Activated naive CD4-positive, alpha-beta T cell treated with anti-CD3 and anti-CD28 coated beads, Interleukin-2, amount 10 ng/mL, durations not matched to agents 7 days and 5 days (primary cell): Measurements from ENCODE around the gene ATOH8.

Source experiments
- CTCF ChIA-PET: fragments of 350-600 bp; sonication (Branson Sonifier 250); formaldehyde crosslinking; loops from one replicate; lab custom pipeline; 2021; ENCODE audit warnings: antibody characterized with exemption; lab: Charles Lee
- DNase-seq: peaks from one replicate; pipeline ENCODE4 v3.0.0-alpha.2; 2020
- H3K27ac Mint-ChIP-seq: one replicate; pipeline ENCODE4 v1.8.0; 2021; ENCODE audit warnings: mild to moderate bottlenecking, moderate library complexity, mixed read lengths
- H3K27me3 Mint-ChIP-seq: one replicate; pipeline ENCODE4 v1.8.0; 2021; ENCODE audit warnings: mild to moderate bottlenecking, mixed read lengths
- H3K36me3 Mint-ChIP-seq: one replicate; pipeline ENCODE4 v1.8.0; 2021; ENCODE audit warnings: mixed read lengths
- H3K4me1 Mint-ChIP-seq: one replicate; pipeline ENCODE4 v1.8.0; 2021; ENCODE audit warnings: mixed read lengths
- H3K4me3 Mint-ChIP-seq: one replicate; pipeline ENCODE4 v1.8.0; 2021; ENCODE audit warnings: mild to moderate bottlenecking, moderate library complexity, mixed read lengths
- H3K9me3 Mint-ChIP-seq: one replicate; pipeline ENCODE4 v1.8.0; 2021; ENCODE audit warnings: mixed read lengths

ATOH8 gene

GRCh38 chr2:85757860-85758259 lies 4.1 kb downstream of the ATOH8 start:
- H3K36me3 Mint-ChIP-seq, result no peaks in the 10 kb centered on the region
- H3K9me3 Mint-ChIP-seq, result no peaks in the 10 kb centered on the region
- peaks cover 79% of the 10 kb centered on the region for H3K27me3 Mint-ChIP-seq
- no peak for DNase-seq
- no peak overlapping the region for H3K4me3 Mint-ChIP-seq
- peaks cover 17% of the 10 kb centered on the region for H3K4me1 Mint-ChIP-seq
- CTCF ChIA-PET, result interaction anchor here (1.6 kb wide), 1 partner anchor 56 kb away, joined by 4 read pairs; no protein-coding TSS in a partner anchor
- H3K27ac Mint-ChIP-seq, result no peak overlapping the region

- H3K9me3 Mint-ChIP-seq, result no peaks in the 10 kb centered on the region
- DNase-seq, result no peak
- CTCF ChIA-PET, result interaction anchor here (1.2 to 1.6 kb wide), 2 partner anchors 9 to 55 kb away, joined by 3 to 4 read pairs; no protein-coding TSS in a partner anchor
- H3K36me3 Mint-ChIP-seq, result no peaks in the 10 kb centered on the region
- H3K27ac Mint-ChIP-seq, result no peak overlapping the region
- H3K4me1 Mint-ChIP-seq, result peaks cover 13% of the 10 kb centered on the region
- peaks cover 75% of the 10 kb centered on the region for H3K27me3 Mint-ChIP-seq
- no peak overlapping the region for H3K4me3 Mint-ChIP-seq
Observed at GRCh38 chr2:85758361-85759256, 4.8 kb downstream of the ATOH8 start.

GRCh38 chr2:85759257-85759613 lies 5.4 kb downstream of the ATOH8 start:
- DNase-seq, result no peak
- Mint-ChIP-seq H3K9me3 (no peaks in the 10 kb centered on the region), H3K27me3 (peaks cover 75% of the 10 kb centered on the region), H3K36me3 (no peaks in the 10 kb centered on the region), H3K27ac (no peak overlapping the region), H3K4me1 (peaks cover 13% of the 10 kb centered on the region), H3K4me3 (no peak overlapping the region)
- CTCF ChIA-PET, result interaction anchor here (1.2 to 2.1 kb wide), 2 partner anchors 10 kb away, joined by 3 to 6 read pairs; no protein-coding TSS in a partner anchor

GRCh38 chr2:85760371-85760770 lies 6.6 kb downstream of the ATOH8 start:
- H3K4me1 Mint-ChIP-seq, result peaks cover 5% of the 10 kb centered on the region
- no peaks in the 10 kb centered on the region for H3K9me3 Mint-ChIP-seq
- peaks cover 75% of the 10 kb centered on the region for H3K27me3 Mint-ChIP-seq
- CTCF ChIA-PET, result interaction anchor here (1.0 to 2.9 kb wide), 5 partner anchors 9 to 32 kb away, joined by 3 to 17 read pairs (median 7); no protein-coding TSS in a partner anchor
- H3K36me3 Mint-ChIP-seq, result no peaks in the 10 kb centered on the region
- H3K27ac Mint-ChIP-seq, result no peak overlapping the region
- no peak overlapping the region for H3K4me3 Mint-ChIP-seq
- no peak for DNase-seq

- H3K36me3 Mint-ChIP-seq, result no peaks in the 10 kb centered on the region
- CTCF ChIA-PET, result interaction anchor here (1.0 to 2.9 kb wide), 7 partner anchors 8 to 124 kb away, joined by 3 to 17 read pairs (median 6); no protein-coding TSS in a partner anchor
- no peak overlapping the region for H3K27ac Mint-ChIP-seq
Observed at GRCh38 chr2:85760872-85761271, 7.1 kb downstream of the ATOH8 start.

GRCh38 chr2:85761512-85761944 lies 7.7 kb downstream of the ATOH8 start:
- H3K36me3 Mint-ChIP-seq, result no peaks in the 10 kb centered on the region
- H3K27ac Mint-ChIP-seq, result no peak overlapping the region
- CTCF ChIA-PET, result interaction anchor here (1.0 to 2.9 kb wide), 7 partner anchors 8 to 124 kb away, joined by 3 to 17 read pairs (median 6); no protein-coding TSS in a partner anchor
- no peak overlapping the region for H3K4me3 Mint-ChIP-seq
- peaks cover 75% of the 10 kb centered on the region for H3K27me3 Mint-ChIP-seq
- no peak for DNase-seq
- H3K9me3 Mint-ChIP-seq, result no peaks in the 10 kb centered on the region
- H3K4me1 Mint-ChIP-seq, result no peaks in the 10 kb centered on the region

More at GRCh38 chr2:85760872-85761271, 7.1 kb downstream of the ATOH8 start:
- DNase-seq, result no peak
- Mint-ChIP-seq H3K4me1 (no peaks in the 10 kb centered on the region), H3K9me3 (no peaks in the 10 kb centered on the region), H3K4me3 (no peak overlapping the region), H3K27me3 (peaks cover 75% of the 10 kb centered on the region)

- H3K27ac Mint-ChIP-seq, result no peak overlapping the region
- no peaks in the 10 kb centered on the region for H3K36me3 Mint-ChIP-seq
- H3K27me3 Mint-ChIP-seq, result peaks cover 75% of the 10 kb centered on the region
- no peaks in the 10 kb centered on the region for H3K4me1 Mint-ChIP-seq
- CTCF ChIA-PET, result interaction anchor here (1.3 to 2.9 kb wide), 4 partner anchors 10 to 83 kb away, joined by 3 to 17 read pairs (median 8); no protein-coding TSS in a partner anchor
- no peak for DNase-seq
- H3K4me3 Mint-ChIP-seq, result no peak overlapping the region
- no peaks in the 10 kb centered on the region for H3K9me3 Mint-ChIP-seq
Observed at GRCh38 chr2:85761946-85762345, 8.2 kb downstream of the ATOH8 start.

GRCh38 chr2:85763132-85763531 lies 9.3 kb downstream of the ATOH8 start:
- H3K36me3 Mint-ChIP-seq, result no peaks in the 10 kb centered on the region
- H3K27ac Mint-ChIP-seq, result no peak overlapping the region
- DNase-seq, result no peak
- H3K27me3 Mint-ChIP-seq, result peaks cover 76% of the 10 kb centered on the region
- CTCF ChIA-PET, result interaction anchor here (1.4 to 2.0 kb wide), 3 partner anchors 13 to 126 kb away, joined by 3 to 8 read pairs (median 3); no protein-coding TSS in a partner anchor
- H3K4me1 Mint-ChIP-seq, result no peaks in the 10 kb centered on the region
- H3K9me3 Mint-ChIP-seq, result no peaks in the 10 kb centered on the region
- no peak overlapping the region for H3K4me3 Mint-ChIP-seq

GRCh38 chr2:85763831-85764230 lies 10.0 kb downstream of the ATOH8 start:
- DNase-seq, result no peak
- H3K4me1 Mint-ChIP-seq, result no peaks in the 10 kb centered on the region
- H3K4me3 Mint-ChIP-seq, result no peak overlapping the region
- H3K9me3 Mint-ChIP-seq, result no peaks in the 10 kb centered on the region
- H3K27ac Mint-ChIP-seq, result no peak overlapping the region
- H3K36me3 Mint-ChIP-seq, result no peaks in the 10 kb centered on the region
- CTCF ChIA-PET, result interaction anchor here (0.7 to 2.0 kb wide), 4 partner anchors 13 to 126 kb away, joined by 3 to 8 read pairs (median 3); no protein-coding TSS in a partner anchor
- peaks cover 80% of the 10 kb centered on the region for H3K27me3 Mint-ChIP-seq

- no peak overlapping the region for H3K27ac Mint-ChIP-seq
- CTCF ChIA-PET, result interaction anchor here (0.7 kb wide), 1 partner anchor 19 kb away, joined by 3 read pairs; no protein-coding TSS in a partner anchor
- no peaks in the 10 kb centered on the region for H3K36me3 Mint-ChIP-seq
- H3K4me3 Mint-ChIP-seq, result no peak overlapping the region
- no peaks in the 10 kb centered on the region for H3K4me1 Mint-ChIP-seq
- no peaks in the 10 kb centered on the region for H3K9me3 Mint-ChIP-seq
- H3K27me3 Mint-ChIP-seq, result peaks cover 84% of the 10 kb centered on the region
- DNase-seq, result no peak
Observed at GRCh38 chr2:85765081-85765731, 11.4 kb downstream of the ATOH8 start.

GRCh38 chr2:85766229-85766628 lies 12.4 kb downstream of the ATOH8 start:
- Mint-ChIP-seq H3K27me3 (peaks cover 84% of the 10 kb centered on the region), H3K4me3 (no peak overlapping the region), H3K27ac (no peak overlapping the region), H3K36me3 (no peaks in the 10 kb centered on the region), H3K4me1 (no peaks in the 10 kb centered on the region), H3K9me3 (no peaks in the 10 kb centered on the region)
- CTCF ChIA-PET, result no interaction called here
- DNase-seq, result no peak

GRCh38 chr2:85767803-85768665 lies 14.2 kb downstream of the ATOH8 start:
- DNase-seq, result no peak
- no peak overlapping the region for H3K27ac Mint-ChIP-seq
- H3K4me3 Mint-ChIP-seq, result no peak overlapping the region
- peaks cover 95% of the 10 kb centered on the region for H3K27me3 Mint-ChIP-seq
- CTCF ChIA-PET, result interaction anchor here (0.6 to 0.7 kb wide), 2 partner anchors 91 to 281 kb away, joined by 3 to 4 read pairs; no protein-coding TSS in a partner anchor
- H3K4me1 Mint-ChIP-seq, result no peaks in the 10 kb centered on the region
- no peaks in the 10 kb centered on the region for H3K36me3 Mint-ChIP-seq
- H3K9me3 Mint-ChIP-seq, result no peaks in the 10 kb centered on the region

- Mint-ChIP-seq H3K36me3 (no peaks in the 10 kb centered on the region), H3K27me3 (peaks cover 97% of the 10 kb centered on the region), H3K4me1 (no peaks in the 10 kb centered on the region), H3K27ac (no peak overlapping the region), H3K4me3 (no peak overlapping the region), H3K9me3 (no peaks in the 10 kb centered on the region)
- CTCF ChIA-PET, result interaction anchor here (0.7 to 1.6 kb wide), 3 partner anchors 8 to 92 kb away, joined by 3 to 6 read pairs (median 4); no protein-coding TSS in a partner anchor
- no peak for DNase-seq
Observed at GRCh38 chr2:85768713-85769112, 14.9 kb downstream of the ATOH8 start.
